ENCODE results near the gene GOLGA8F.
"Not testable (repeated sequence)": the region's sequence is repeated elsewhere in the genome, so short reads cannot be mapped to it uniquely, and the experiment has no call there.

GRCh38 chr15:28396022-28396421, 17.6 kb downstream of the GOLGA8F start:
- not testable (repeated sequence) for TF ChIP-seq POLR2A (IDR thresholded peaks at IDR 0.05; ENCODE audit: low read depth, low read length); SPI1 (IDR thresholded peaks at IDR 0.05; ENCODE audit: low read depth, low read length); POLR2AphosphoS5 (IDR thresholded peaks at IDR 0.05; ENCODE audit: low read depth, low read length); PAX5 (IDR thresholded peaks at IDR 0.05; ENCODE audit: insufficient read depth, low read length, severe bottlenecking); TAF1 (IDR thresholded peaks at IDR 0.05; ENCODE audit: low read depth, low read length); POU2F2 (IDR thresholded peaks at IDR 0.05; ENCODE audit: low read depth, low read length)

Data from GM12891 (cell line).